ENCODE measurements around the gene NUCB1. TPM values are rescaled to one million over a fixed set of nuclear protein-coding genes. Genes with fewer than 3 reads are reported as not detected.
"Not testable (repeated sequence)": the region's sequence is repeated elsewhere in the genome, so short reads cannot be mapped to it uniquely, and the experiment has no call there.

The NUCB1 gene
- total RNA-seq, 1 experiment from 2014 or later, result 106 TPM

DNA sequence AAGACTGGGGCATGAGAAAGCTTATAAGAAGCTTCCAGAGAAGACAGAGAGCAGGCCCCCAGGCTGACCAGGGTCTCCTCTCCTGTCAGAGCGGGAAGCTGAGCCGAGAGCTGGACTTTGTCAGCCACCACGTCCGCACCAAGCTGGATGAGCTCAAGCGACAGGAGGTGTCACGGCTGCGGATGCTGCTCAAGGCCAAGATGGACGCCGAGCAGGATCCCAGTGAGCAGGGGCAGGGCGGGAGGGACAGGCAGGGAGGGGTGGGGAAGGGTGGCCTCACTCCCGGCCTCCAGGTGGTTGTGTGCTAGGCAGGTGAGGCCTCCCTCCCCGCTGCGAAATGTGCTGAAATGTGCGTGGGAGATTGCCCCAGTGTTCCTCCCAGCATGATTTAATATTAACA is 5.6 kb downstream of the NUCB1 start:
- DNase-seq (ENCODE audit: low read depth), result no peak

DNA sequence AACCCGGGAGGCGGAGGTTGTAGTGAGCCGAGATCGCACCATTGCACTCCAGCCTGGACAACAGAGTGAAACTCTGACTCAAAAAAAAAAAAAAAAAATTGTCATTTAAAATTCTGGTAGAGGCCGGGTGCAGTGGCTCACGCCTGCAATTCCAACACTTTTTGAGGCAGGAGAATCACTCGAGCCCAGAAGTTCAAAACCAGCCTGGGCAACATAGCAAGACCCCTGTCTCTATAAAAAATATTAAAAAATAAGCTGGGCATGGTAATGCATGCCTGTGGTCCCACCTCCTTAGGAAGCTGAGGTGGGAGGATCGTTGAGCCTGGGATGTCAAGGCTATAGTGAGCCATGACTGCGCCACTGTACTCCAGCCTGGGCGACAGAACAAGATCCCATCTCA is 6.2 kb downstream of the NUCB1 start:
- DNase-seq (ENCODE audit: low read depth), result no peak

DNA sequence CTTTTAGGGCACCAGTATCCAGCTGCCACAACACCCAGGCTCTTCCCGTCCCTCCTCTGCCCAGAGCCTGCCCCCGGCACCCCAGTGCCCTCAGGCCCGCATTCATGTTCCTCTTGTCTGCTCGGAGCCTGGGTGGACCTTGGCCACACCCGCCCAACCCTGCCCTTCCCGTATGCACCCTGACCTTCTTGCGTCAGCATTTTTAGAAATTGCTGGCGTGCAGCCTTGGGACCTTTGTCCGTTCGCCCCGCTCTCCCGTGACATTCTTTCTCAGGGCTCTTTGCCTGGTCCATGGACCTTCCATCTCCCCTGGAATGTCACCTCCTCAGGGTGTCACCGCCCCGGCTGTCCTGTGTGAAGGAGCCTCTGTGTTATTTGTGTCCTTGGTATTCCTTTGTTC is 7.6 kb downstream of the NUCB1 start:
- no peak for DNase-seq (ENCODE audit: low read depth)

DNA sequence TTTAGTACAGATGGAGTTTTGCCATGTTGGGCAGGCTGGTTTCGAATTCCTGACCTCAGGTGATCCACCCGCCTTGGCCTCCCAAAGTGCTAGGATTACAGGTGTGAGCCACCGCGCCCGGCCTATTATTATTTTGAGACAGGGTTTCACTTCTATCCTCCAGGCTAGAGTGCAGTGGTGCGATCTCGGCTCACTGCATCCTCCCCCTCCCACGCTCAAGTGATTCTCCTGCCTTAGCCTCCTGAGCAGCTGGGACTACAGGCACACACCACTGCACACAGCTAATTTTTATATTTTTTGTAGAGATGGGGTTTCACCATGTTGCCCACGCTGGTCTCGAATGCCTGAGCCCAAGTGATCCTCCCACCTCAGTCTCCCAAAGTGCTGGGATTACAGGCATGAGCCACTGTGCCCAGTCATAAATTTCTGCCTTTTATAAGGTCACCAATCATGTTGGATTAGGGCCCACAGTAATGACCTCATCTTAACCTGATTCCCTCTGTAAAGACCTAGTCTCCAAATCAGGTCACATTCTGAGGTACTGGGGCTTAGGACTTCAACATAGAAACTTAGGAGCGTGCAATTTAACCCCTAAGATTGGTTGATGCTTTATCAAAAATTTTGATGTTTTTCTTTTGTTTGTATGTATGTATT is 9.4 kb downstream of the NUCB1 start:
- not testable (repeated sequence) for DNase-seq (ENCODE audit: low read depth)

DNA sequence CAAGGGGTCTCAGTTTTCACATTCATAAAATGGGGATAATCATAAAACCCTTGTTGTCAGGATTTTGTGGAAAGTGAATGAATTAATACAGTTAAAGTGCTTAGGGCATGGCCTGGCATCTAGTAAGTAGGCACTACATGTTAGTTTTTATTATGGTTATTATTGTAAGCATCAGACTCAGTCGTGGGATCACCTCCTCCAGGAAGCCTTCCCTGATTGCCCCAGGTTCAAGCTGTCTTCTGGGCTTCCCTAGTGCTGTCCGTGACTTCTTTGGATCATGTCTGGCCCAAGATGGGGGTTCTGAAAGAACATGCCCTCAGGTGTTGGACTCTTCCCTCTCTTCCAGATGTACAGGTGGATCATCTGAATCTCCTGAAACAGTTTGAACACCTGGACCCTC is 10.7 kb downstream of the NUCB1 start:
- DNase-seq (ENCODE audit: low read depth), result no peak

DNA sequence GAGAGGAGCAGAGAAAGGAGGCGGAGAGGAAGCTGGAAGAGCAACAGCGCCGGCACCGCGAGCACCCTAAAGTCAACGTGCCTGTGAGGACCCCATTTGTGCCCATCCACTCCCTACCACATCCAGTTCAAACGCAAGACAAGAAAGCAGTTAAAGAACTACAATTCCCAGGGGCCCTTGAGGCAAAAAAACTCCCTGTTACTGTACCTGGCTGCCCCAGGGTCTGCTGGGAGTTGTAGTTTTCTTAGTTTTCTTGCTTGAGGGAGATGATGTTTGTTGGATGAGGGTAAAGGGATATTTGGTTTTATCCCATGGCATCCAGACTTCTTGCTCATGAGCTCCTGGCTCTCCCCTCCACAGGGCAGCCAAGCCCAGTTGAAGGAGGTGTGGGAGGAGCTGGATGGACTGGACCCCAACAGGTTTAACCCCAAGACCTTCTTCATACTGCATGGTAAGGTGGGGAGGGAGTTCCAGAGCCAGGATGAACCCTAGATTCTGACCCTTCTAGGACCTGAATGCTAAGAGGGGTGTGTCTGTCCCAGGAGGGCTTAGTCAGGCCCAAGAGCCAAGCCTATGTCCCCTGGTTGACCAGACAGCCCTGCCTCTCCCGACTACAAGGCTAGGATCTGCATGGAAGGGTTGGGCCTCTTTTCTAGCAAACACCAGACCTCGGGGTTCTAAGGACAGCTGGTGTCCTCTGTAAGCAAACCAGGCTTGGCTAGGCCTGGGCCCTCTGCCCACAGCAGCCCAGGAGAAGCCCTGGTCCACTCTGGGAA is 13.2 kb downstream of the NUCB1 start:
- no peak for DNase-seq (ENCODE audit: low read depth)

DNA sequence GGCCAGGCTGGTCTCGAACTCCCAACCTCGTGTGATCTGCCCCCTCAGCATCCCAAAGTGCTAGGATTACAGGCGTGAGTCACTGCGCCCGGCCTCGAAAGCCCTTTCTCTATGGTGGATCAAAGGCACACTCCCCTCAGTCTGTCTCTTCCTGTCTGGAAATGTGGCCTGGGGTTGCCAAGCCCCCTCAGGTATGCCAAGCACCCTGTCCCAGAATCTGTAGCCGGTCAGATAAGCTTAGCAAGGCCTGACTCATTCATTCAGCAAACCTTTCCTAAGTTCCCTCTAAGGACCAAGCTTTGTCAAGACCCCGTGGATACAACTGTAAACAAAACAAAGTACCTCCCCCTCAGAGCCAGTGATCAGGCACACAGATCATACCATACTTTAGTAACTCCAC is 14.1 kb downstream of the NUCB1 start:
- no peak for DNase-seq (ENCODE audit: low read depth)

DNA sequence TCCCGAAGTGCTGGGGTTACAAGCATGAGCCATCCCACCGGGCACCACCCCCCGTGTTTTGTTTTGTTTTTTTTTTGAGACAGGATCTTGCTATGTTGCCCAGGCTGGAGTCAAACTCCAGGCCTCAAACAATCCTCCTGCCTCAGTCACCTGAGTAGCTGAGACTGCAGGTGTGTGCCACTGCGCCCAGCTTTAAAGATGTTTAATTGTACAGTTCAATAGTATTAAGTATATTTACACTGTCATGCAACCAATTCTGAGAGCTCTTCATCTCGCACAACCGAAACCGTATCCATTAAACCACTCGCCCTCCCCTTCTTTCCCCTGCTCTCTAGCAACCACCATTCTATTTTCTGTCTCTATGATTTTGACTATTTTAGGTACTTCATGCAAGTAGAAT is 15.6 kb downstream of the NUCB1 start:
- no peak for DNase-seq (ENCODE audit: low read depth)

DNA sequence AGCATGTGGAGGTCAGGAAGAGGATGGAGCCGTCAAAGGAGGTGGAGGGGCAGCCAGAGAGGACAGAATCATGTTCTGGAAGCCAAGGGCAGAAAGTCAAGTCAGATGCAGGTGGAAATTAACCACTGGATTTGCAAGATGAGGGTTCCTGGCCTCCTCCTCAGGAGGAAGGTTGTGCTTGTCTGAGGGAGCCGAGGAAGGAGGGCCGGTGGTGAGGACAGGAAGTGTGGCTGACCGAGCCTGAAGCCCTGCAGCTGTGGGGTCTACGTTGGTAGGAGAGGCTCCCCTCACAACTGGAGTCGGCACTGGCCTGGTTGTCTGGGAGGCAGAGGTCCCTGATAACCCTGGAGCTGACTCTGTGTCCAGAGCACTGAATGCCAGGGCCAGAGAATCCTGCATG is 18.0 kb downstream of the NUCB1 start:
- no peak for DNase-seq (ENCODE audit: low read depth)

DNA sequence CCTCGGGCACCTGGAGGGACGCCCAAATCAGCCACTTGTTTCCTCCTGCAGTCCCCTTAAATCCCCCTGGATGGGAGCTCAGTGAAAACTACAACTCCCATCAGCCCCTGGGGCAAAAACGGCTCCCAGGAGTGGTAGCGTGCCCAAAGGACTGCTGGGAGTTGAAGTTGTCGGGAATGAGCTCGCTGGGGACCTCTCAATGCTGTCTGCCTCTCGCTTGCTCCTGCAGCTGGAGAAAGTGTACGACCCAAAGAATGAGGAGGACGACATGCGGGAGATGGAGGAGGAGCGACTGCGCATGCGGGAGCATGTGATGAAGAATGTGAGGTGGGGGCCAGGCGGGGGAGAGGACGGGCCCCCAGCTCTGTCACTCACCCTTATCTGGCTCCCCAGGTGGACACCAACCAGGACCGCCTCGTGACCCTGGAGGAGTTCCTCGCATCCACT is 18.7 kb downstream of the NUCB1 start:
- DNase-seq (ENCODE audit: low read depth), result peak; percentile 33

DNA sequence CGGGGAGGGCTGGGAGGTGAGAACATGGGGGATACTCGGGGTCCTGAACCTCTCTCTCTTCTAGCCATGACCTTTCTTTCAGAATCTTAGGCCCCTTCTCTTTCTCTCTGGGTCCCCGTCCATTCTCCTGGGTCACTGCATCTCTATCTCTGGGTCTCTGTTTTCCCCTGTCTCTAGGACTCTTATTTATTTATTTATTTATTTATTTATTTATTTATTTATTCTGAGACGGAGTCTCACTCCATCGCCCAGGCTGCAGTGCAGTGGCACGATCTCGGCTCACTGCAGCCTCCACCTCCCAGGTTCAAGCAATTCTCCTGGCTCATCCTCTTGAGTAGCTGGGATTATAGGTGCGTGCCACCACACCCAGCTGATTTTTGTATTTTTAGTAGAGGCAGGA is 19.2 kb downstream of the NUCB1 start:
- DNase-seq (ENCODE audit: low read depth), result not testable (repeated sequence)

DNA sequence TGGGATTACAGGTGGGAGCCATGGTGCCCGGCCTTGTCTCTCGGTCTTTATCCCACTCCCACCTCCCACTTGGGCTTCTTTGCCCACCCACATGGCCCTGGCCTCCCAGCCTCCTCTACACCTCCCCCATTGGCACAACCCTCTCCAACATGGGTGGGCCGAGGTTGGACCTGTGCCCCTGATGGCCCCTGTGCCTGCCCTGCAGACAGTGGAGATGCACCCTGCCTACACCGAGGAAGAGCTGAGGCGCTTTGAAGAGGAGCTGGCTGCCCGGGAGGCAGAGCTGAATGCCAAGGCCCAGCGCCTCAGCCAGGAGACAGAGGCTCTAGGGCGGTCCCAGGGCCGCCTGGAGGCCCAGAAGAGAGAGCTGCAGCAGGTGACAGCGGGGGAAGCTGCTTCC is 20.8 kb downstream of the NUCB1 start:
- no peak for DNase-seq (ENCODE audit: low read depth)

DNA sequence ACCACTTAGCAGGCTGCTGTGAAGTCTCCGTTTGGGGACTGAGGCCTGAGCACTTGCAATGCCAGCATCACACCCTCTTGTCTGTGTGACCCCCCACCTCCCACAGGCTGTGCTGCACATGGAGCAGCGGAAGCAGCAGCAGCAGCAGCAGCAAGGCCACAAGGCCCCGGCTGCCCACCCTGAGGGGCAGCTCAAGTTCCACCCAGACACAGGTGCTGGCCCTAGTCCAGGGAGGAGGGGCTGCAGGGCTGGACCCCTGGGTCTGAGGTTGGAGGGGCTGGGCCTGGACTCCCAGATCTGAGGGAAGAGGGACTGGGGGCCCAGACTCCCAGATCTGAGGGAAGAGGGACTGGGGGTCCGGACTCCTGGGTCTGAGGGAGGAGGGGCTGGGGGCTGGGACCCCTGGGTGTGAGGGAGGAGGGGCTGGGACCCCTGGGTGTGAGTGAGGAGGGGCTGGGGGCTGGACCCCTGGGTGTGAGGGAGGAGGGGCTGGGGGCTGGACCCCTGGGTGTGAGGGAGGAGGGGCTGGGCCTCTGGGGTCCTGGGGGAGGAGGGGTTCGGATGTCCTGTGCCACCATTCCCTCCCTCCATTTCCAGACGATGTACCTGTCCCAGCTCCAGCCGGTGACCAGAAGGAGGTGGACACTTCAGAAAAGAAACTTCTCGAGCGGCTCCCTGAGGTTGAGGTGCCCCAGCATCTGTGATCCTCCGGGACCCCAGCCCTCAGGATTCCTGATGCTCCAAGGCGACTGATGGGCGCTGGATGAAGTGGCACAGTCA is 21.8 kb downstream of the NUCB1 start:
- no peak for DNase-seq (ENCODE audit: low read depth)

DNA sequence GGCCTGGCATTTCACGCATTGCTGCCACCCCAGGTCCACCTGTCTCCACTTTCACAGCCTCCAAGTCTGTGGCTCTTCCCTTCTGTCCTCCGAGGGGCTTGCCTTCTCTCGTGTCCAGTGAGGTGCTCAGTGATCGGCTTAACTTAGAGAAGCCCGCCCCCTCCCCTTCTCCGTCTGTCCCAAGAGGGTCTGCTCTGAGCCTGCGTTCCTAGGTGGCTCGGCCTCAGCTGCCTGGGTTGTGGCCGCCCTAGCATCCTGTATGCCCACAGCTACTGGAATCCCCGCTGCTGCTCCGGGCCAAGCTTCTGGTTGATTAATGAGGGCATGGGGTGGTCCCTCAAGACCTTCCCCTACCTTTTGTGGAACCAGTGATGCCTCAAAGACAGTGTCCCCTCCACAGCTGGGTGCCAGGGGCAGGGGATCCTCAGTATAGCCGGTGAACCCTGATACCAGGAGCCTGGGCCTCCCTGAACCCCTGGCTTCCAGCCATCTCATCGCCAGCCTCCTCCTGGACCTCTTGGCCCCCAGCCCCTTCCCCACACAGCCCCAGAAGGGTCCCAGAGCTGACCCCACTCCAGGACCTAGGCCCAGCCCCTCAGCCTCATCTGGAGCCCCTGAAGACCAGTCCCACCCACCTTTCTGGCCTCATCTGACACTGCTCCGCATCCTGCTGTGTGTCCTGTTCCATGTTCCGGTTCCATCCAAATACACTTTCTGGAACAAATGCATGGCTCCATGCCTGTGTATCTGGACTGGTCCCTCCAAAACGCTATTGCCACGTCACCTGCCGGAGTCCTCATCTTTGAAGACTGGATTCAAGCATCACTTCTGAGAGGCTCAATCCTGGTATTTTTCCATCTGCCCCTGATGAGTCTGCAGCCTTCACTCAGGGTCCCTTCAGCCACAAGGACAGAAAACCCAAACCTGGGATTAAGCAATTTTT is 22.7 kb downstream of the NUCB1 start:
- DNase-seq (ENCODE audit: low read depth), result no peak

DNA sequence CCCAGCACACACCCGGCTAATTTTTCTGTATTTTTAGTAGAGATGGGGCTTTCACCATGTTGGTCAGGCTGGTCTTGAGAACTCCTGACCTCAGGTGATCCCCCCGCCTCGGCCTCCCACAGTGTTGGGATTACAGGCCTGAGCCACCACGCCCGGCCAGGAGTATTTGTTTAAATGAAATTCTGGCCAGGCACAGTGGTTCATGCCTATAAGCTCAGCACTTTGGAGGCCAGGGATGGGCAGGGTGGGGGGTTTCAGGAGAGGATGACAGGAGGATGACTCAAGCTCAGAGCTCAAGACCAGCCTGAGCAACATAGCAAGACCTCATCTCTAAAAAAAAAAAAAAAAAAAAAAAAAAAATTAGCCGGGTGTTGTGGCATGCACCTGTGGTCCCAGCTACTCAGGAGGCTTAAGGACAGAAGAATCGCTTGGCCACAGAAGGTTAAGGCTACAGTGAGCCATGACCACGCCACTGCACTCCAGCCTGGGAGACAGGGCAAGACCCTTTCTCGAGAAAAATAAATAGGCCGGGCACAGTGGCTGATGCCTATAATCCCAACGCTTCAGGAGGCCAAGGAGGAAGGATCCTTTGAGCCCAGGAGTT is 25.2 kb downstream of the NUCB1 start:
- peak; percentile 88 for DNase-seq (ENCODE audit: low read depth)

DNA sequence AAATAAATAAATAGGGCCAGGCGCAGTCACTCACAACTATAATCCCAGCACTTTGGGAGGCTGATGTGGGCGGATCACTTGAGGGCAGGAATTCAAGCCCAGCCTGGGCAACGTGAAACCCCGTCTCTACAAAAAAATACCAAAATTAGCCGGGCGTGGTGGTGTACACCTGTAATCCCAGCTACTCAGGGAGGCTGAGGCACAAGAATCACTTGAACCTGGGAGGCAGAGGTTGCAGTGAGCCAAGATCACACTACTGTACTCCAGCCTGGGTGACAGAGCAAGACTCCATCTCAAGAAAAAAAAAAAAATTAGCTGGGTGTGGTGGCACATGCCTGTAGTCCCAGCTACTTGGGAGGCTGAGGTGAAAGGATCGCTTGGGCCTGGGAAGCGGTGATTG is 25.8 kb downstream of the NUCB1 start:
- not testable (repeated sequence) for DNase-seq (ENCODE audit: low read depth)

DNA sequence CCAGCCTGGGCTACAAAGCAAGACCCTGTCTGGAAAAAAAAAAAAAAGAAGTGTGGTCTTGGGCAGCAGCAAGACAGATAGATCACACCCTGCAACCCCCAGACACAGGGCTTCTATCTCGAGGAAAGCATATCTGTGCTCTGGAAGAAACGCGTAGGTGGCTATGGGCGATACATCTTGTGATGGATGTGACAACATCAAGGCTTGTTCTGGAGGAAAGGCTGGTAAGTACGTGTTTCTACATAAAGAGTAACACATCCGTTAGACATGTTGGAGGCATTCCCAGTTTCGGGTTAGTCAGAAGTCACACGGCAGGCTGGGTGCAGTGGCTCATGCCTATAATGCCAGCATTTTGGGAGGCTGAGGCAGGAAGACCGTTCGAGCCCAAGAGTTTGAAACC is 26.8 kb downstream of the NUCB1 start:
- peak; percentile 93 for DNase-seq (ENCODE audit: low read depth)

DNA sequence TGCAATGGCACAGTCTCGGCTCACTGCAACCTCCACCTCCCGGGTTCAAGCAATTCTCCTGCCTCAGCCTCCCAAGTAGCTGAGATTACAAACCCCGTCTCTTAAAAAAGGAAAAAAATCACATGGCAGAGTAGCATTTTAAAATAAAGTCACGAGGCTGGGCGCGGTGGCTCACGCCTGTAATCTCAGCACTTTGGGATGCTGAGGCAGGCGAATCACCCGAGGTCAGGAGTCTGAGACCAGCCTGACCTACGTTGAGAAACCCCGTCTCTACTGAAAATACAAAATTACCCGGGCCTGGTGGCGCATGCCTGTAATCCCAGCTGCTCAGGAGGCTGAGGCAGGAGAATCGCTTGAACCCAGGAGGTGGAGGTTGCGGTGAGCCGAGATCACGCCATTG is 27.6 kb downstream of the NUCB1 start:
- DNase-seq (ENCODE audit: low read depth), result not testable (repeated sequence)

DNA sequence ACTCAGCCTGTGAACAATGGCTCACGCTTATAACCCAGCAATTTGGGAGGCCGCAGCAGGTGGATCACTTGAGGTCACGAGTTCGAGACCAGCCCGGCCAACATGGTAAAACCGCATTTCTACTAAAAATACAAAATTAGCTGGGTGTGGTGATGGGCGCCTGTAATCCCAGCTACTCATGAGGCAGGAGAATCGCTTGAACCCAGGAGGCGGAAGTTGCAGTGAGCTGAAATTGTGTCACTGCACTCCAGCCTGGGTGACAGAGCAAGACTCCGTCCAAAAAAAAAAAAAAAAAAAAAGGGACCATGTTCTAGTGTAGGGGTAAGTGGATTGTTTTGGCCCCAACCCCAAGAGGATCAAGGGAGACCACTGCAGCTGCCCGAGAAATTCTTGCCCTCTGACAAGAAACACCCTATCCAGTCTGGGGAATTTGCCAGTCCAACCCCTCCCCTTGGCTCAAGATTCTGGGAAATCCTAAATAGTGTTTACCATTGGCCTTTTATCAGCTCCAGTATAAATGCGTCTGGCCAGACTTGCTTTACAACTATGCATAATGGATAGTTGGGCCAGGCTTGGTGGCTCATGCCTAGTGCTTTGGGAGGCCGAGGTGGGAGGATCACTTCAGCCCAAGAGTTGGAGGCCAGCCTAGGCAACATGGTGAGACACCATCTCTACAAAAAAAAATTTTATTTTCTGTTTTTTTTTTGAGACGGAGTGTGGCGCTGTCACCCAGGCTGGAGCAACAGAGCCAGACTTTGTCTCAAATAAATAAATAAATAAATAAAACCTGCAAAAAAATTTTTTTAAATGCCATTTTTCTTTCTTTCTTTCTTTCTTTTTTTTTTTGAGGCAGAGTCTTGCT is 28.3 kb downstream of the NUCB1 start:
- no peak for DNase-seq (ENCODE audit: low read depth)

DNA sequence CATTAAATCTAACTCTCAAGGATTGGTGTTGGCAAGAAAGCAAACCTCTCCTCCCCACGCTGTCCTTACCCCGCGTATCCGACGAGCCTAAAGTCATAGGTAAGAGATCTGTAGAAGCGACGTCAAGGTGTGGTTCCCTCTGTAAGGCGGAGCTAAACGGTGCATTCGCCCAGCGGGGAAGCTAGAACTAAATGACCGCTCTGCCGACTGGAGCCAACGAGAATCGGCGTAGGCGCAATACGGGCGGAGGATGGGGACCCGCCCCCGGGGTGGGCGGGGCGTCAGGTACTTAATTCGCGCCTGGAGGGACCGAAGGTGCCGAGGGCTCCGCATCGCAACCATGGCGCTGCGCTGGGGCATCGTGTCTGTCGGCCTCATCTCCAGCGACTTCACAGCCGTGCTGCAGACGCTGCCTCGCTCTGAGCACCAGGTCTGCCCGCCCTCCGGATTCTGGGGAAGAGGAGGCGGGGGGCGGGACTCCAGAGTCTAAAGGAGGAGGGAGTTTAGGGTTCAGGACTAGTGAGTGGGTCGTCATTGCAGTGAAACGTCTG is 33.3 kb downstream of the NUCB1 start, which contains the start of gene DHDH:
Gene DHDH (plus strand): TSS at position 318 of the 551 bp plus-strand sequence. CDS start 23 bp downstream, at position 341.
- peak; percentile 79 for DNase-seq (ENCODE audit: low read depth)

All from Daoy (cell line).